Erythroblast (primary cell): ENCODE results near the gene IFNL3.

Experiments
- GATA1 ChIP-seq: IDR thresholded peaks from 2 replicates; pipeline ENCODE4 v1.6.1; 2011; ENCODE audit warnings: low read depth, mild to moderate bottlenecking, control low read depth, low read length, moderate library complexity
- POLR2A ChIP-seq: IDR thresholded peaks from 2 replicates; pipeline ENCODE4 v1.6.1; 2011; ENCODE audit warnings: mild to moderate bottlenecking, low read length

DNA sequence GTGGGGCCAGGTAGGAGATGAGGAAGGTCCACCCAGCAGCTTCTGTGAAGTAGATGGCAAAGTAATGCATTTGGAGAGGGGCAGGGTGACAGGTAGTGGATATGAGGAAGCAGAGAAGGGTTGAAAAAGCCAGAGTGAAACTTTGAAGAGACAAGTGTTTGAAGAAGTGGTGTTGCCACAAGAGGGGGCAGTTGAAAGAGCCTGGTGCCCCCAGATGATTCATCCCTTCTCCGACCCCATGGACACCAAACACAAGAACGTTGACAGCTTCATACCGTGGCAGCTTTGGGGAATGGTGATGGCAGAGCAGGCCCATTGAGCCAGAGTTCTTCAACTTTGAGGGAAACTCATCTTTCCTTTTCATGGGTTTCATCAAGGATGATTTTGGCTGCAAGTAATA lies 19.9 kb downstream of the IFNL3 start:
- TF ChIP-seq POLR2A (no peak), GATA1 (no peak)
